HEK293 (cell line): ENCODE data around the gene GFM2.
"Not testable (repeated sequence)": the region's sequence is repeated elsewhere in the genome, so short reads cannot be mapped to it uniquely, and the experiment has no call there.

Source experiments
- CTCF ChIA-PET: fragments of 350-600 bp; formaldehyde crosslinking; extraction: SDS; loops from one replicate; lab custom pipeline; 2021; ENCODE audit warnings: antibody characterized with exemption; lab: Yijun Ruan, JAX
- POLR2A ChIA-PET: fragments of 300-600 bp; formaldehyde crosslinking; extraction: SDS; loops from one replicate; lab custom pipeline; 2020; ENCODE audit warnings: antibody characterized with exemption, inconsistent platforms; lab: Yijun Ruan, JAX
- H3K27ac ChIP-seq: fragments of 200-500 bp; sonication (Bioruptor generic); 2 replicates; pipeline ENCODE4 v1.5.1; 2014; ENCODE audit warnings: low read depth, low read length, control low read depth, inconsistent platforms; ENCODE audit errors: extremely low read depth
- H3K36me3 ChIP-seq, 2 experiments: fragments of 200-500 bp in 1 of 2; sonication (Bioruptor generic) in 1 of 2; 1 replicate in 1 of 2; 2 replicates in 1 of 2; pipeline ENCODE4 v1.5.1; 2014 to 2017; ENCODE audit warnings: inconsistent platforms in 2 of 2, low read length in 2 of 2; ENCODE audit not compliant: control insufficient read depth in 2 of 2, insufficient read depth in 1 of 2
- H3K4me1 ChIP-seq: fragments of 200-500 bp; sonication (Bioruptor generic); 2 replicates; pipeline ENCODE4 v1.5.1; 2014; ENCODE audit warnings: mild to moderate bottlenecking, low read length, inconsistent platforms; ENCODE audit not compliant: control insufficient read depth, insufficient read depth
- H3K4me3 ChIP-seq: 2 replicates; pipeline ENCODE4 v1.5.1; 2011; ENCODE audit warnings: low read depth, mild to moderate bottlenecking, control low read depth, low read length, moderate library complexity
- H3K9me3 ChIP-seq: fragments of 200-500 bp; sonication (Bioruptor generic); 2 replicates; pipeline ENCODE4 v1.5.1; 2014; ENCODE audit warnings: low read depth, low read length, inconsistent platforms; ENCODE audit not compliant: control insufficient read depth, insufficient read depth
- EGR2 ChIP-seq: fragments of 450-650 bp; formaldehyde crosslinking; IDR thresholded peaks from 2 replicates; pipeline ENCODE4 v1.5.1; 2016; ENCODE audit warnings: low read depth, missing biosample characterization, missing genetic modification characterization
- FEZF1 ChIP-seq: fragments of 450-650 bp; formaldehyde crosslinking; IDR thresholded peaks from 2 replicates; pipeline ENCODE4 v1.5.1; 2016; ENCODE audit warnings: missing biosample characterization, missing genetic modification characterization
- SP7 ChIP-seq: fragments of 450-650 bp; formaldehyde crosslinking; IDR thresholded peaks from 2 replicates; pipeline ENCODE4 v1.5.1; 2016; ENCODE audit warnings: missing biosample characterization, missing genetic modification characterization
- ZFP37 ChIP-seq: fragments of 450-650 bp; formaldehyde crosslinking; IDR thresholded peaks from 2 replicates; pipeline ENCODE4 v1.5.1; 2016; ENCODE audit warnings: missing biosample characterization, missing genetic modification characterization
- ZNF138 ChIP-seq: fragments of 450-650 bp; formaldehyde crosslinking; IDR thresholded peaks from 2 replicates; pipeline ENCODE4 v1.5.1; 2016; ENCODE audit warnings: missing biosample characterization, missing genetic modification characterization, borderline replicate concordance
- ZNF2 ChIP-seq: fragments of 450-650 bp; formaldehyde crosslinking; IDR thresholded peaks from 2 replicates; pipeline ENCODE4 v1.5.1; 2016; ENCODE audit warnings: missing biosample characterization, missing genetic modification characterization
- ZNF391 ChIP-seq: fragments of 450-650 bp; formaldehyde crosslinking; IDR thresholded peaks from 2 replicates; pipeline ENCODE4 v1.5.1; 2016; ENCODE audit warnings: low read depth, missing biosample characterization, missing genetic modification characterization, borderline replicate concordance
- ZNF473 ChIP-seq: fragments of 450-650 bp; formaldehyde crosslinking; IDR thresholded peaks from 2 replicates; pipeline ENCODE4 v1.5.1; 2017; ENCODE audit warnings: missing biosample characterization, missing genetic modification characterization
- ZNF530 ChIP-seq: fragments of 450-650 bp; formaldehyde crosslinking; IDR thresholded peaks from 2 replicates; pipeline ENCODE4 v1.5.1; 2016; ENCODE audit warnings: low read depth, missing biosample characterization, missing genetic modification characterization
- ZNF664 ChIP-seq: fragments of 450-650 bp; formaldehyde crosslinking; IDR thresholded peaks from 2 replicates; pipeline ENCODE4 v1.5.1; 2016; ENCODE audit warnings: missing biosample characterization, missing genetic modification characterization
- ZNF791 ChIP-seq: fragments of 450-650 bp; formaldehyde crosslinking; IDR thresholded peaks from 2 replicates; pipeline ENCODE4 v1.5.1; 2016; ENCODE audit warnings: missing biosample characterization, missing genetic modification characterization
- ZNF843 ChIP-seq: fragments of 450-650 bp; formaldehyde crosslinking; IDR thresholded peaks from 2 replicates; pipeline ENCODE4 v1.5.1; 2016; ENCODE audit warnings: missing biosample characterization, missing genetic modification characterization
- TF ChIP-seq, protein P1 (sequence below): fragments of 450-650 bp; formaldehyde crosslinking; IDR thresholded peaks from 2 replicates; pipeline ENCODE4 v1.5.1; 2016; ENCODE audit warnings: missing biosample characterization, missing genetic modification characterization

Gene GFM2

DNA sequence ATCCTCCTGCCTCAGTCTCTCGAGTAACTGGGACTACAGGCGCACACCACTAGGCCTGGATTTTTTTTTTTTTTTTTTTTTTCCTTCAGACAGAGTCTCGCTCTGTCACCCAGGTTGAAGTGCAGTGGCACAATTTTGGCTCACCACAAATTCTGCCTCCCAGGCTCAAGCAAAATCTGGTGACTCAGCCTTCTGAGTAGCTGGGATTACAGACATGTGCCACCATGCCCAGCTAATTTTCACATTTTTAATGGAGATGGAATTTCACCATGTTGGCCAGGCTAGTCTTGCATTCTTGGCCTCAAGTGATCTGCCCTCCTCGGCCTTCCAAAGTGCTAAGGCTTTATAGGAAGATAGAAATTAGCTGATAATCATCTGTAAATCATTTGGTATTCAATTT lies 44.0 kb upstream of the GFM2 start:
- Histone ChIP-seq H3K27ac (no peak overlapping the region), H3K9me3 (no peaks in the 10 kb centered on the region), H3K4me1 (peaks cover 3% of the 10 kb centered on the region), H3K4me3 (no peak overlapping the region), H3K36me3 (peaks cover 11 to 15% of the 10 kb centered on the region in 2 experiments; a peak in 2 of 3 replicates)
- CTCF ChIA-PET, result interaction anchor here (0.7 kb wide), 1 partner anchor 732 kb away, joined by 10 read pairs; no protein-coding TSS in a partner anchor
- POLR2A ChIA-PET, result no interaction called here
- TF ChIP-seq FEZF1 (tag by site-specific recombination) (no peak), ZNF138 (tag by site-specific recombination) (no peak), ZFP37 (tag by site-specific recombination) (no peak), ZNF843 (tag by site-specific recombination) (no peak)
- TF ChIP-seq, protein P1, sequence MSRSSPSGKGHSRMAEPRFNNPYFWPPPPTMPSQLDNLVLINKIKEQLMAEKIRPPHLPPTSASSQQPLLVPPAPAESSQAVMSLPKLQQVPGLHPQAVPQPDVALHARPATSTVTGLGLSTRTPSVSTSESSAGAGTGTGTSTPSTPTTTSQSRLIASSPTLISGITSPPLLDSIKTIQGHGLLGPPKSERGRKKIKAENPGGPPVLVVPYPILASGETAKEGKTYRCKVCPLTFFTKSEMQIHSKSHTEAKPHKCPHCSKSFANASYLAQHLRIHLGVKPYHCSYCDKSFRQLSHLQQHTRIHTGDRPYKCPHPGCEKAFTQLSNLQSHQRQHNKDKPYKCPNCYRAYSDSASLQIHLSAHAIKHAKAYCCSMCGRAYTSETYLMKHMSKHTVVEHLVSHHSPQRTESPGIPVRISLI, result peak; percentile 45; the same call in 1 of the 2 replicates

DNA sequence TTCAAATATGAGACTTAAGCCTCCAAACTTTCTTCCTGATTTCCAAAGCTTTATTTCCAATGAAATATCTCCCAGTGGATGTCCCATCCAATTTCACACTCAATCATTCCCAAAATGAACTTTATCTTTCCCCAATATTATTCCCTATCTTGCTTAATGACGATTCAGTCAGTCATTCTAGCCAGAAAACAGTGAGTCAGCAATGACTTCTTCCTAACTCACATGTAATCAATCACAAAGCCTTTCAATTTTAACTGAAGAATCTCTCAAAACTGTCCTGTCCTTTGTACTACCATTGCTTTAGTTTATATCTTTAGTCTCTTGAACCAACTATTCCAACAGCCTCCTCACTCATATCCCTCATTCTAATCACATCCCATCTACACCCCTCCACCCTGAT lies 35.0 kb upstream of the GFM2 start:
- Histone ChIP-seq H3K4me1 (peaks cover 3% of the 10 kb centered on the region), H3K27ac (no peak overlapping the region), H3K36me3 (peaks cover 11 to 46% of the 10 kb centered on the region in 2 experiments), H3K4me3 (no peak overlapping the region), H3K9me3 (no peaks in the 10 kb centered on the region)
- CTCF ChIA-PET, result interaction anchor here (1.2 kb wide), 1 partner anchor 34 kb away, joined by 3 read pairs; no protein-coding TSS in a partner anchor
- POLR2A ChIA-PET, result no interaction called here
- TF ChIP-seq ZNF664, result no peak
- no peak for TF ChIP-seq ZNF391 (tag by site-specific recombination)
- no peak for TF ChIP-seq EGR2
- TF ChIP-seq ZNF473 (tag by site-specific recombination), result no peak
- no peak for TF ChIP-seq ZNF2 (tag by site-specific recombination)
- no peak for TF ChIP-seq SP7 (tag by site-specific recombination)

DNA sequence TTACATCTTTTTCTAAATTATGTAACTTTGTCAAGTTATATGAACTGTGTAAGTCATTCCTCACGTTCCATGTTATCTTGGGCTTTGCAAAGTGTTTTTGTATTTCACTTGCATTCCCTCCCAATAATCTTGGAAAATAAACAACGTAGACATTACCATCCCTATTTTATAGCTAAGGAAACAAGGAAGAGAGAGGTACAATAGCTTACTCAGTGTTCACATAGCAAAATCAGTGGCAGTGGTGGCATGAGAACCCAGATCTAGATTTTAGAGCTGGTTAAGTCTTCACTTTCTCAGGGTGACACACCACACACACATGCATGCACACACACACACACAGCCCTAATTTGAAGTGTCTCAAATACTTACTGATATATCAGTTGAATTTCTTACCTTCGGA lies 34.3 kb upstream of the GFM2 start:
- ChIA-PET POLR2A (no interaction called here), CTCF (interaction anchor here (0.8 to 1.2 kb wide), 2 partner anchors 34 to 249 kb away, joined by 3 read pairs; no protein-coding TSS in a partner anchor)
- H3K27ac ChIP-seq, result no peak overlapping the region
- peaks cover under 1% of the 10 kb centered on the region; the same call in 1 of the 2 replicates for H3K4me1 ChIP-seq
- no peak for TF ChIP-seq ZNF791 (tag by site-specific recombination)
- no peaks in the 10 kb centered on the region for H3K9me3 ChIP-seq
- peaks cover 12 to 50% of the 10 kb centered on the region in 2 experiments for H3K36me3 ChIP-seq
- H3K4me3 ChIP-seq, result no peak overlapping the region

DNA sequence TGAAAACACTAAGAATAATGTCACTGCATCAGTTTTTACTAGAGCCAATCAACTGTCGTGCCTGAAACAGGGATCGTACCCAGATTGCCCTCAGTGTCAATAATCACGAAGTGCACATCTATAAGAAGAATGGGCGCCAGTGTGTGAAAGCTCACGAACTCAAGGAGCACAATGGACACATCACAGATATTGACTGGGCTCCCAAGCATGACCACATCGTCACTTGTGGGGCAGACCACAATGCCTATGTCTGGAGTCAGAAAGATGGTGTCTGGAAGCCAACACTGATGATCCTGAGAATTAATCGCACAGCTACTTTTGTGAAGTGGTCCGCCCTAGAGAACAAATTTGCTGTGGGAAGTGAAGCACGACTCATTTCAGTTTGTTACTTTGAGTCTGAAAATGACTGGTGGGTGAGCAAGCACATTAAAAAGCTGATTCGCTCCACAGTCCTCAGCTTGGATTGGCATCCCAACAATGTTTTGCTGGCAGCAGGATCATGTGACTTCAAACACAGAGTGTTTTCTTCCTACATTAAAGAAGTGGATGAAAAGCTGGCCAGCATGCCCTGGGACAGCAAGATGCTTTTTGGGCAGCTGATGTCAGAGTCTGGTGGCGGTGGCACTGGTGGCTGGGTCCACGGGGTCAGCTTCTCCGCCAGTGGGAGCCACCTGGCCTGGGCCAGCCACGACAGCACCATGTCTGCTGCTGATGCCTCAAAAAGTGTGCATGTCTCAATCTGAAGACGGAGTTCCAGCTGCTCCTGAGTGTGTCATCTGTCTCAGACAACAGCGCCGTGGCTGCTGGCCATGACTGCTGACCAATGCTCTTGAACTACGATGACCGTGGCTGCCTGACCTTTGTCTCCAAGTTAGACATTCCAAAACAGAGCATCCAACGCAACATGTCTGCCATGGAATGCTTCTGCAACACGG lies 32.3 kb upstream of the GFM2 start:
- Histone ChIP-seq H3K4me3 (no peak overlapping the region), H3K27ac (no peak overlapping the region), H3K4me1 (no peaks in the 10 kb centered on the region)
- ChIA-PET CTCF (no interaction called here), POLR2A (no interaction called here)
- no peak for TF ChIP-seq ZNF530 (tag by site-specific recombination)
- TF ChIP-seq ZNF473 (tag by site-specific recombination), result no peak
- TF ChIP-seq, all 188 proteins: peak for 0
- no peaks in the 10 kb centered on the region for H3K9me3 ChIP-seq
- peaks cover 18 to 46% of the 10 kb centered on the region in 2 experiments for H3K36me3 ChIP-seq

DNA sequence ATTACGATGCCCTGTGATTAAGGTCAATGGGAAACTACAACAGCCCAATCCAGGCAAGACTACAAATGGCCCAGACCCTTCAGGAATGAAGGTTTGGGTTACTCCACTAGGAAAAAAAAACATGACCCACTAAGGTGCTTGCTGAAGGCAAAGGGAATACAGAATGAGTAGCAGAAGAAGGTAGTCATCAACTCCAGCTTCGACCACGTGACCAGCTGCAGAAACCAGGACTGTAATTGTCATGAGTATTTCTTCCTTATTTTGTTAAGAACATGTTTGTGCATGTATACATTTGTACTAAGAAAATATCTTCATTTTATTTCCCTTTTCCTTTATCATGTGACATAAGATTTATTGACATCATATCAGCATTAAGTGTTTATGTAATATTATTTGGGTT lies 24.8 kb upstream of the GFM2 start:
- H3K36me3 ChIP-seq, result peaks cover 17 to 61% of the 10 kb centered on the region in 2 experiments
- H3K27ac ChIP-seq, H3K4me1 ChIP-seq, H3K4me3 ChIP-seq, H3K9me3 ChIP-seq, CTCF ChIA-PET: not testable (repeated sequence)
- POLR2A ChIA-PET, result interaction anchor here (0.7 kb wide), 1 partner anchor 45 kb away, joined by 3 read pairs; no protein-coding TSS in a partner anchor
